H1 (cell line): ENCODE results near the gene ATG16L2. TPM values are rescaled to one million over a fixed set of nuclear protein-coding genes. Genes with fewer than 3 reads are reported as not detected.

ENCODE experiments used
- CTBP2 ChIP-seq: IDR thresholded peaks from 2 replicates; pipeline ENCODE4 v1.7.0; 2011; ENCODE audit warnings: borderline replicate concordance, mild to moderate bottlenecking, moderate library complexity, mixed read lengths, low read length; ENCODE audit not compliant: insufficient read depth, insufficient read length
- polyA plus RNA-seq, 7 experiments: library from polyadenylated mRNA; depleted of rRNA in 3 of 7; stranded (reverse) in 5 of 7; unstranded in 2 of 7; fragments of >200 nt in 5 of 7; fragments of 200-250 nt in 2 of 7; gene quantifications; 1 replicate in 5 of 7; 2 replicates in 1 of 7; 4 replicates in 1 of 7; pipeline versions ENCODE4 v1.2.1 to v1.2.3, GENCODE V29; 2011 to 2013; ENCODE audit warnings: missing spikeins in 2 of 7, mixed read lengths in 2 of 7
- total RNA-seq: library from RNA; stranded (reverse); fragmentation: NEBNext Ultra II Directional; extraction: Animal tissue kit (Norgen Biotek cat#: 25700); gene quantifications from 2 replicates; pipeline ENCODE4 v1.2.1, GENCODE V29; 2021

Gene ATG16L2
- total and polyA plus RNA-seq, 2 of the 8 experiments (the other 6 are each of a cell fraction or from before 2014, with no cell fraction given): 11.0 to 18.5 TPM

DNA sequence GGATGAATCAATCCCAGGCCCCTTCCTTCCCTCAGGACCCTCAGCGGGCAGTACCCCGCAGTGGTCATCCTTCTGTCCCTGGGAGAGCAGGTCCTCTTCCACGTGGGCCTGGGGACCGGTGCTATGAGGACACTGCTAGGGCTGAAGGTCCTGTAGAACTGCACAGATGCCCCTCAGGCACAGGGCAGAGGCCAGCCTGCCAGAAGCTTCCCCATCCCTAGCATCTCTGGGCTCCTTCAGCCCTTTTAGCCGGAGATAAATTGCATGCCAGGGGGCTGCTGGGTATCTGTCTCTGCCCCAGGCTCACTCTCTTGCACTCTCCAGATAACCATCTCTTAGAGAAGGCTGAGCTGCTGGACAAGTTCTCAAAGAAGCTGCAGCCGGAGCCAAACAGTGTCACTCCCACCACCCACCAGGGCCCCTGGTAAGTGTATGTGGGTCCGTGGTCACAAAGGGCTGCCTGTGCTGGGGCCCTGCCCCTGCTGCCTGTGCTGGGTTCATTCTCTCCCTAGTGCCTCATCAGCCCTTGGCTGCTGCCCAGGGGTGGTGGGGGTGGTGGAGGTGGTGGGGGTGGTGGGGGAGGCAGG is 2.3 kb downstream of the ATG16L2 start (continued):
- no peak for TF ChIP-seq CTBP2
